ENCODE results near the gene DPH3. TPM values are rescaled to one million over a fixed set of nuclear protein-coding genes. Genes with fewer than 3 reads are reported as not detected.

The DPH3 gene
- total RNA-seq, 2 donors from 2014 or later: 34.5 to 36.4 TPM

DNA sequence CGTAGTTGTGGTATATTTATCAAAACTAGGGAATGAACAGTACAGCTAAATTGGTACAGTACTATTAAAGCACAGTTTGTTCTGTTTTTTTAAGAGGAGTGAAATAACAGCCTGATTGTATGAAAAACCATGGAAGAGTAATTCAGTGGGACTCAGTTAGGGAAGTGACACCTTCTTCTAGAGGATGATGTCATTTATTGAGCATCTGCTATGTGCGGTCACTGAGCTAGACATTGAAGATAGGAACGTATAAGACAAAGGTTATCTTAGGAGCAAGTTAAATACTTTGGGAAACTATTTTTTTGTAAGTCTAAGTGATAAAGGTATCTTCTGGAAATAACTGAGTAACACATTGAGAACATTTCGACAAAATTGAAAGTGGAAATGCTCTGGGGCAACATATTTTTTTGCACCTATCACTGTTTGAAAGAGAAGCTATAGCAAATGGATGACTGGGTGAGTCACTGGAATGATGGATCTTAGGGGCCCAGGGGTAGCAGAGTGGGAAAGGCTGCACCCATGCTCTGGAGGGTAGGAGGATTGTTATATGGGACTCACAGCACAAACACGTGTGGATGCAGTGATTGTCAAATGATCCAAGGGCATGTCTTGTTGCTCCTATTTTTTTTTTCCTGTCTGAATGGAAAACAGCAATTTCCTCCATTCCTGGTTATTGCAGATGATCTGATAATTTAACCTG, 43.2 kb upstream of the DPH3 start:
- TF ChIP-seq, protein P1, sequence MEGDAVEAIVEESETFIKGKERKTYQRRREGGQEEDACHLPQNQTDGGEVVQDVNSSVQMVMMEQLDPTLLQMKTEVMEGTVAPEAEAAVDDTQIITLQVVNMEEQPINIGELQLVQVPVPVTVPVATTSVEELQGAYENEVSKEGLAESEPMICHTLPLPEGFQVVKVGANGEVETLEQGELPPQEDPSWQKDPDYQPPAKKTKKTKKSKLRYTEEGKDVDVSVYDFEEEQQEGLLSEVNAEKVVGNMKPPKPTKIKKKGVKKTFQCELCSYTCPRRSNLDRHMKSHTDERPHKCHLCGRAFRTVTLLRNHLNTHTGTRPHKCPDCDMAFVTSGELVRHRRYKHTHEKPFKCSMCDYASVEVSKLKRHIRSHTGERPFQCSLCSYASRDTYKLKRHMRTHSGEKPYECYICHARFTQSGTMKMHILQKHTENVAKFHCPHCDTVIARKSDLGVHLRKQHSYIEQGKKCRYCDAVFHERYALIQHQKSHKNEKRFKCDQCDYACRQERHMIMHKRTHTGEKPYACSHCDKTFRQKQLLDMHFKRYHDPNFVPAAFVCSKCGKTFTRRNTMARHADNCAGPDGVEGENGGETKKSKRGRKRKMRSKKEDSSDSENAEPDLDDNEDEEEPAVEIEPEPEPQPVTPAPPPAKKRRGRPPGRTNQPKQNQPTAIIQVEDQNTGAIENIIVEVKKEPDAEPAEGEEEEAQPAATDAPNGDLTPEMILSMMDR (conservative IDR thresholded peaks at IDR 0.05): no peak
- H3K36me3 ChIP-seq (ENCODE audit: control insufficient read depth, insufficient read depth, low read length): peaks cover 11% of the 10 kb centered on the region
- no peak for DNase-seq
- H3K27me3 ChIP-seq (ENCODE audit: control insufficient read depth, insufficient read depth, low read length, poor library complexity, severe bottlenecking): no peaks in the 10 kb centered on the region
- Mint-ChIP-seq H3K9me3 (no peaks in the 10 kb centered on the region), H3K4me3 (no peak overlapping the region), H3K4me1 (no peaks in the 10 kb centered on the region), H3K27ac (no peak overlapping the region), H3K27me3 (ENCODE audit: insufficient read depth) (peaks cover 2% of the 10 kb centered on the region), H3K36me3 (ENCODE audit: low read depth) (peaks cover 20% of the 10 kb centered on the region)
- 88 to 93% methylated on average over 5 of the region's 5 CpGs for WGBS, 2 experiments (ENCODE audit: insufficient coverage in 1 of 2, insufficient read length in 1 of 2)
- H3K27ac ChIP-seq (ENCODE audit: low read depth, low read length): no peak overlapping the region
- H3K9me3 ChIP-seq (ENCODE audit: control insufficient read depth, low read length): no peaks in the 10 kb centered on the region
- no peak overlapping the region for H3K4me3 ChIP-seq (ENCODE audit: low read length)
- no peaks in the 10 kb centered on the region for H3K4me1 ChIP-seq (ENCODE audit: control insufficient read depth, insufficient read depth, low read length)
- H3K9ac ChIP-seq (ENCODE audit: extremely low read depth, low read length, poor library complexity, severe bottlenecking): no peak overlapping the region

DNA sequence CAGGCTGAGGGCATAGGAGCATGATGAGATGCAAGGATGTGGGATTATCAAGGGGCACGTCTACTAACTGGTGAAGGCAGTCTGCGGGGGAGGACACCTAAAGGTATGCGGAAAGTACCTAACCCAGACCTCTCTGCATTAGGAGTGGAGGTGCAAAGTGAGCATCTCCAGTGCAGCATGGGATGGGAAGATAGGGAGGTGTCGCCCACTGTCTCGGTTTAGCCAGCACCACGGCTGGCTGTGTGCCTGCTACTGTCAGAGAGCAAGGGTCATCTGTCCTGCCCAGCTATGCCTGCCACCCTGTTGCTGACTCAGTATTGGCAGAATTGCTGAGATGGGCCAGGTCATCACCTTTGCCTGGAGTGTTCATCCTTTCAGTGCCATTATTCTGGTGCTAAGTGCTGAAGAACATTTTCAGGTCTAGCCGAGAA, 40.4 kb upstream of the DPH3 start:
- peaks cover 26% of the 10 kb centered on the region for H3K36me3 ChIP-seq (ENCODE audit: control insufficient read depth, insufficient read depth, low read length)
- Mint-ChIP-seq H3K27ac (no peak overlapping the region), H3K36me3 (ENCODE audit: low read depth) (peaks cover 33% of the 10 kb centered on the region), H3K9me3 (no peaks in the 10 kb centered on the region), H3K27me3 (ENCODE audit: insufficient read depth) (no peaks in the 10 kb centered on the region), H3K4me3 (no peak overlapping the region), H3K4me1 (peaks cover 8% of the 10 kb centered on the region)
- H3K9ac ChIP-seq (ENCODE audit: extremely low read depth, low read length, poor library complexity, severe bottlenecking): no peak overlapping the region
- H3K9me3 ChIP-seq (ENCODE audit: control insufficient read depth, low read length): no peaks in the 10 kb centered on the region
- WGBS, 2 experiments (ENCODE audit: insufficient coverage in 1 of 2, insufficient read length in 1 of 2): 88 to 92% methylated on average over 6 to 7 of the region's 7 CpGs
- H3K4me1 ChIP-seq (ENCODE audit: control insufficient read depth, insufficient read depth, low read length): peaks cover 3% of the 10 kb centered on the region
- no peak for DNase-seq
- TF ChIP-seq, protein P1 (conservative IDR thresholded peaks at IDR 0.05): no peak
- H3K27me3 ChIP-seq (ENCODE audit: control insufficient read depth, insufficient read depth, low read length, poor library complexity, severe bottlenecking): no peaks in the 10 kb centered on the region
- H3K4me3 ChIP-seq (ENCODE audit: low read length): no peak overlapping the region
- no peak overlapping the region for H3K27ac ChIP-seq (ENCODE audit: low read depth, low read length)

DNA sequence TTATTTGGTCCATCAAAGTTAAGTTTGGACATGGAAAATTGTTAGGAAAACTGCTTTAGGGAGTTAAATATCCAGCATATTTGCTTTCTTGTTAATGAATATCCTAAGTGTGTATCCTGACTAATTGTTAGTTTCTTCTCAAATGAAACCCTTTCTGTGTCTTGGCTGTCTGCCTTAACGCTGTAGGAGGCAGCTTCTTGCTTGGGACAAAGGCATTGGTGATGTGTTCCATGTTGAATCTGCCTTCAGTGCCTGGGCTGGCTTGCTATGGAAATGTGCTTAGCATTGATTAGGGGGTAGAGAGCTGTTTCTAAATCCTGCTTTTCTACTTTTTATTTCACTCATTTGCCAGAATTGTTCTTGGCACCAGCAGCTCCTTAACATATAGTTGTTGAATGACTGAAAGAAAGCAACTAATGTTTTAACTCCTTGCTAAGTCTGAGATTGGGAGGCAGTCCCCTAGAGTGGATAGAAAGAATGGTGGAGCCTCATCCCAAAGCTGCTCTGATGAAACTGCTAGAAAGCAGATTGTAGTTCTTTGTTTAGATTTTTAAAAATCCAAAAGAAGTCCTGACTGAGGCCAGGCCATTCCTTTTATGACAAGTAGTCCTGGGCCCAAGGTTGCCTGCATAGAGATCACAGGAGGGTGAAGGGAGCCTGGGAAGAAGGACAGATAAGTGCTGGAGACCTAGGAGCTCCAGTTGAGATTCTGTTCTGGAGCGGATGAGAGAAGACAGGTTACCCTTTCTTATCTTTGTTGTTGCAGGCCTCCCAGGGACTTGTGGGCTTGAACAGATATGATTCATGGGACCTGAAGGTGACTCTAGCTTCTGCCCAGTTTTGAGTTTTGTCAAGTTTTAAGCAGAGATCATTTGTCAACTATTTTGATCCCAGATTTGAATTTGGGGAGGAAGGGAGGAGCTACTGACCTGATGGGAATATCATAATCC, 39.6 kb upstream of the DPH3 start:
- Mint-ChIP-seq H3K27ac (no peak overlapping the region), H3K4me1 (peaks cover 8% of the 10 kb centered on the region), H3K36me3 (ENCODE audit: low read depth) (peaks cover 33% of the 10 kb centered on the region), H3K4me3 (no peak overlapping the region), H3K27me3 (ENCODE audit: insufficient read depth) (no peaks in the 10 kb centered on the region), H3K9me3 (no peaks in the 10 kb centered on the region)
- no peak for DNase-seq
- H3K4me3 ChIP-seq (ENCODE audit: low read length): no peak overlapping the region
- WGBS, 2 experiments (ENCODE audit: insufficient coverage in 1 of 2, insufficient read length in 1 of 2): 89 to 90% methylated on average over 1 to 2 of the region's 2 CpGs
- H3K27ac ChIP-seq (ENCODE audit: low read depth, low read length): no peak overlapping the region
- no peaks in the 10 kb centered on the region for H3K9me3 ChIP-seq (ENCODE audit: control insufficient read depth, low read length)
- peaks cover 26% of the 10 kb centered on the region for H3K36me3 ChIP-seq (ENCODE audit: control insufficient read depth, insufficient read depth, low read length)
- no peak overlapping the region for H3K9ac ChIP-seq (ENCODE audit: extremely low read depth, low read length, poor library complexity, severe bottlenecking)
- no peaks in the 10 kb centered on the region for H3K27me3 ChIP-seq (ENCODE audit: control insufficient read depth, insufficient read depth, low read length, poor library complexity, severe bottlenecking)
- TF ChIP-seq, protein P1 (conservative IDR thresholded peaks at IDR 0.05): no peak
- H3K4me1 ChIP-seq (ENCODE audit: control insufficient read depth, insufficient read depth, low read length): peaks cover 3% of the 10 kb centered on the region

All from endodermal cell (in vitro differentiated cells).